CD4-positive, alpha-beta T cell treated with Interleukin-15 for 4 hours (primary cell): ENCODE results near the gene SMARCA1.
A peak's percentile ranks its signal among the peaks of the same experiment; 100 is the strongest.
"Not testable (repeated sequence)": the region's sequence is repeated elsewhere in the genome, so short reads cannot be mapped to it uniquely, and the experiment has no call there.

ENCODE experiments used
- DNase-seq: peaks from one replicate; pipeline ENCODE4 v3.0.0-alpha.2; 2020; ENCODE audit warnings: low spot score

The SMARCA1 gene, protein sequence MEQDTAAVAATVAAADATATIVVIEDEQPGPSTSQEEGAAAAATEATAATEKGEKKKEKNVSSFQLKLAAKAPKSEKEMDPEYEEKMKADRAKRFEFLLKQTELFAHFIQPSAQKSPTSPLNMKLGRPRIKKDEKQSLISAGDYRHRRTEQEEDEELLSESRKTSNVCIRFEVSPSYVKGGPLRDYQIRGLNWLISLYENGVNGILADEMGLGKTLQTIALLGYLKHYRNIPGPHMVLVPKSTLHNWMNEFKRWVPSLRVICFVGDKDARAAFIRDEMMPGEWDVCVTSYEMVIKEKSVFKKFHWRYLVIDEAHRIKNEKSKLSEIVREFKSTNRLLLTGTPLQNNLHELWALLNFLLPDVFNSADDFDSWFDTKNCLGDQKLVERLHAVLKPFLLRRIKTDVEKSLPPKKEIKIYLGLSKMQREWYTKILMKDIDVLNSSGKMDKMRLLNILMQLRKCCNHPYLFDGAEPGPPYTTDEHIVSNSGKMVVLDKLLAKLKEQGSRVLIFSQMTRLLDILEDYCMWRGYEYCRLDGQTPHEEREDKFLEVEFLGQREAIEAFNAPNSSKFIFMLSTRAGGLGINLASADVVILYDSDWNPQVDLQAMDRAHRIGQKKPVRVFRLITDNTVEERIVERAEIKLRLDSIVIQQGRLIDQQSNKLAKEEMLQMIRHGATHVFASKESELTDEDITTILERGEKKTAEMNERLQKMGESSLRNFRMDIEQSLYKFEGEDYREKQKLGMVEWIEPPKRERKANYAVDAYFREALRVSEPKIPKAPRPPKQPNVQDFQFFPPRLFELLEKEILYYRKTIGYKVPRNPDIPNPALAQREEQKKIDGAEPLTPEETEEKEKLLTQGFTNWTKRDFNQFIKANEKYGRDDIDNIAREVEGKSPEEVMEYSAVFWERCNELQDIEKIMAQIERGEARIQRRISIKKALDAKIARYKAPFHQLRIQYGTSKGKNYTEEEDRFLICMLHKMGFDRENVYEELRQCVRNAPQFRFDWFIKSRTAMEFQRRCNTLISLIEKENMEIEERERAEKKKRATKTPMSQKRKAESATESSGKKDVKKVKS

DNA sequence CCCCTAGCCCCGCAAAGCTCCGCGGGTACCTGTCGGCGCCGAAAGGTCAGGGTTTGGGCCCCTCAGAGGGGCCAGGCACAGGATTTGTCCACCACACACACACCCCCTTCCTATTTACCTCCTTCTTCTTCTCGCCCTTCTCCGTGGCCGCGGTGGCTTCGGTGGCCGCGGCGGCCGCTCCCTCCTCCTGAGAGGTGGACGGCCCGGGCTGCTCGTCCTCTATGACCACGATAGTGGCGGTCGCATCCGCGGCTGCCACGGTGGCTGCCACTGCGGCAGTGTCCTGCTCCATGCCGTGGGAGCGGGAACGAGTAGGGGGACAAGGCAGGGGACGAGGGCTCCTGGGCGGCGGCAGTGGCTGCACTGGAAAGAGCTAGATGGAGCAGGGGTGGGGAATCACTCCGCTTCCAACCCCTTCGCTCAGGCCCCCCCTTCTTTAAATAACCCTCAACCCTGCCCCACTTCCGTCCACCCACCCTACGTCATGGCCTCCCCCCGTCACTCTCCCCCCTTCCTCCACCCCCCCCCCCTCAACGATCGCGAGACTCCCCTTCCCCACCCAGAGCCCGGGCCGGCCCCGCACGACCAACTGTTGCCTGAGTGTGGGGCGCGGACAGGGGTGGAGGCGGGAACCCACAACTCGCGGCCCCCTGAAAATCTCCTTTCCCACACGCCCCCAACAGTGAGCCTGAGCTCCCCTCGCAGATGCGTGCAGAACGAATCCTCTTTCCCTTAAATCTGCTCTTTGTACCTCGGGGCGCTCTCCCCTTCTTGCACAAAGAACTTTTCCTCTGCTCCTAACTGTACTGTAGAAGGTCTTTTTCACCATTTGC is at the start of gene SMARCA1:
Gene SMARCA1, minus strand, starts transcription at position 412 of the 833 bp plus-strand sequence. Its CDS starts 120 bp downstream, at position 292.
- no peak for DNase-seq

DNA sequence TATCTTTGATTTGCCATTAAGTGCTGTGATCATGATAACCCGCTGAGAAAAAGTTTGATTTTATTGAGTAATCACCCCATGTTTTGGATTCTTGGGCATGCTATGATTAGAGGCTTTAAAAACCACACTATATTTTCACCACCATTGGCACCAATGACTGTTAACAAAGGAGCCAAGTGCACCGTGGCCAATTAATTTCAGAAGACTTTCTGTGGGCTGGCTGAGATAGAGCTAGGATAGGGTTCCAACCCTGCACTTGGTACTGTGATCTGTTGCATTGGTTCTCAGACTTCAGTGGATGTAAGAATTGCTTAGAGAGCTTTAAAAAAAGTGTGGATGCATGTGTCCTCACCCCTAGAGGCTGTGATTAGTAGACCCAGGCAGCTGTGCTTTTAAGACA is 49.1 kb upstream of the SMARCA1 start:
- DNase-seq: no peak

DNA sequence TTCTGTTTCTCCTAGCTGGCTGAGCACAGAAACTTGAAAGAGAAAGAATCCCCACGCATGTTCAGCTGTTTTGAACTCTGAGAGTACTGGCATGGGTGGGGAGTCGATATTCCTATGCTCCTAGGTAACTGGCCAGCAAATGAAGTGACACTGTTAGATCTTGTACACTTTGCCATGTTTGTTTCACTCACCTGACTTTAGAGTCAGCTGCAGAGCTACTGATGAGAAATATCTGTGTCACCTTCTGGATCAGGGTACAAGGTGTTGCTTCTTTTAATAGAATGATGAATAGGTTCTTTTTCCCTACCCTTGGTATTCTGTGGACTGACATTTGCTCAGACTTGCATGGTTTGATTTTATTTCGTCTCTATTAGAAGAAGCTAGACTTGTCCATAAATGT is 45.1 kb upstream of the SMARCA1 start:
- DNase-seq: no peak

DNA sequence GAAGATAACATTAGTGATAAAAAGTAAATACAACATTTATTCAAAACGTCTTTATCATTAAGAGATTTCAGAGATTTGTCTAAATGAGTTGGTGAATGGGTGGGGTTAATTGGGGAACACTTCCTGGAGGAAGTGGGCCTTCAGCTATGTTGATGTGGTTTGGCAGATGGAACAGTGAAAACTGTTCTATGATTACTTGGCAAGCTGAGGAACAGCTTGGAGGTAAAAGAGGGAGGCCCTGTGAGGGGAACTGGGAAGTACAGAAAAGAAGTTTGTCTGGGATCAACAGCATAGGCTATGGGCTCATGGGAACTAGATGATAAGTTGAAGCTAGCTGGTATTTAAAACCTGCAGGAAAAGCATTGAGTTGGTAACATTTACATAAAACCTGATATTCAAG is 42.8 kb upstream of the SMARCA1 start:
- no peak for DNase-seq

DNA sequence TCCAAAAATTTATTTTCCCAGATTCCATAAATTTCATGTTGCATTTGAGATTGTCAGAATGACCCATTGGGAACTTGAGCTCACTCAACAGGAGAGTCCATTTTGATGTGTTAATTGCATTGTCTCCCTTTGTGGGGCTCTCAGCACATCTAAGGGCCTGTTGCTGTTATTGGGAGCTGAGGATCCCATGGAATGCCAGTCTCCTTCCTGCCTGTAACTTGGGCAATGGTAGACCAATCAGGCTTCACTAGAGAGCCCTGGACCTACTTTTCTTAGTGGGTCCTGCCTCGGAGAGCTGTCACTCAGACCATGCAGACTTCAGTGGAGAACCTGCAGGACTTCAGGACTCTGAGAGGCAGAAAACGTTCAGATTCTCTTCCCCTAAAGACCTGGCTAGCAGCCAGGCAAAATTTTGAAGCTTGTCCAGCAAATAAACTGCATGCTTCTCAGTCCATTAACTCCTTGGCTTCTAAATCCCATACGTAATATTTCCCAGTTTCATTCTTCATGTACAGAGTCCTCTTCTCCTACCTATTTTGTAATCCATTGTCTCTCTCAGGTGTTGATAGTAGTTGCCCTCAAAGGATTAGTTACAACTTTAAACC is 41.9 kb upstream of the SMARCA1 start:
- DNase-seq: no peak

DNA sequence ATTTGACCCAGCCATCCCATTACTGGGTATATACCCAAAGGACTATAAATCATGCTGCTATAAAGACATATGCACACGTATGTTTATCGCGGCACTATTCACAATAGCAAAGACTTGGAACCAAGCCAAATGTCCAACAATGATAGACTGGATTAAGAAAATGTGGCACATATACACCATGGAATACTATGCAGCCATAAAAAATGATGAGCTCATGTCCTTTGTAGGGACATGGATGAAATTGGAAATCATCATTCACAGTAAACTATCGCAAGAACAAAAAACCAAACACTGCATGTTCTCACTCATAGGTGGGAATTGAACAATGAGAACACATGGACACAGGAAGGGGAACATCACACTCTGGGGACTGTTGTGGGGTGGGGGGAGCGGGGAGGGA is 41.1 kb upstream of the SMARCA1 start:
- not testable (repeated sequence) for DNase-seq

DNA sequence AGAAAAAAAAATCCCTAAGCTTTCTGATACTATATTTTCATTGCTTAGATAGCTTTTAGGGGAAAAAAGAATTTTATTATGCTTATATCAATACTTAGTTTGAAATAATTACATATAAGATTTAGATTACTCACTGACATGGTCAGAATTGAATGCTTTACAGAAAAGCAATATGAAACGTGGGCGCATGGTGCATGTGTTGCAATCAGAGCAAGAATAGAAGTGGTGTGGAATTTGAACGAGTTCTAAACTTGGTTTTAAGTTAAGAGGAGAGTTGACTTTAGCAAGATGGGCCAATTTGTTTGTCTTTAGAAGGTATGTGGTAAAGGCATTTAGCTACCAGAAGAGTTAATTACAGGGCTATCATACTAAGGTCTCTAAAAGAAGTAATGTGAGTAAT is 38.2 kb upstream of the SMARCA1 start:
- DNase-seq: no peak

DNA sequence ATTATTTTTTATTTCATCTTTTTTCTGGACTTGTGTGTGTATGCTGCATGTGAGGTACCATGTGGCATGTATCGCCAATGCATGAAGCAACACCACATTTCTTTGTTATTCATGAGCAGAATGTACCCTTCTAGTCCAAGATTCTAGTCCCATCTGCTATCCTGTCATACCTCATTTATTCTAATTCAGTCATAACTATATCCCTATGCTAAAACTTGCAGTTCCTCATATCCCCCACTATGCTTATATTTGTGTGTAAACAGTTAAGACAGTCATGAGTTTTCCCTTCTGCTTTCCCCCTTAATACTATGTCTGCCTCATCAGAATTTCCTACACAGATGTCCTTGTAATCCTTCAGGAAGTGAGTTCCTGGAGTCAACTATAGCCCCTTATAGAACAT is 36.5 kb upstream of the SMARCA1 start:
- DNase-seq: no peak

DNA sequence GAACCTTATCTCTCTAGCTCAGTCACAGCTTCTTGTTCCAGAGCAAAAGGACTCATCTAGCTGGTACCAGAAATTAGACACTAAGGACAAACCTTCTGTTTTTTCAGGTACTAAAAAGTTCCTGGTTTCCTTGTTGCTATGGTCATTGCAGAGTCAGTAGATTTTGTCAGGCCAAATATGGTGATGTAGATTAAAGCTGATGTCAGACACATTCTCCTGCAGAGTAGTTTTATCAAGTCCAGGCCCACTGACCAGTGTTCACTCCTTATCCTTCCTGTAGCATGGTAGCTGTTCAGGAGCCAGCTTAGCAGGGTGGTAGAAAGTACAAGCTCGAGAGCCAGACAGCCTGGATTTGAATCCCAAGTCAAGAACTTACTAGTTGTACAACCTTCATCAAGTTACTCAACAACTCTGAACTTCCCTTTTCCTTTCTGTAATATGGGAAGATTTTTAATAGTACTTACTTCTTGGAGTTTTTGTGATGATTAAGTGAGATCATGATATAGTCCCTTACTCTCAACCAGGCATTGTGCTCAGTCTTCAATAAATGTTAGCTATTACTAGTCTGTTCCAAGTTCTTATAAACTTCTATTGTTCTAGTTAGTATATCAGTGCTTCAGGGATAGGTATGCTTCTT is 34.7 kb upstream of the SMARCA1 start:
- DNase-seq: no peak

DNA sequence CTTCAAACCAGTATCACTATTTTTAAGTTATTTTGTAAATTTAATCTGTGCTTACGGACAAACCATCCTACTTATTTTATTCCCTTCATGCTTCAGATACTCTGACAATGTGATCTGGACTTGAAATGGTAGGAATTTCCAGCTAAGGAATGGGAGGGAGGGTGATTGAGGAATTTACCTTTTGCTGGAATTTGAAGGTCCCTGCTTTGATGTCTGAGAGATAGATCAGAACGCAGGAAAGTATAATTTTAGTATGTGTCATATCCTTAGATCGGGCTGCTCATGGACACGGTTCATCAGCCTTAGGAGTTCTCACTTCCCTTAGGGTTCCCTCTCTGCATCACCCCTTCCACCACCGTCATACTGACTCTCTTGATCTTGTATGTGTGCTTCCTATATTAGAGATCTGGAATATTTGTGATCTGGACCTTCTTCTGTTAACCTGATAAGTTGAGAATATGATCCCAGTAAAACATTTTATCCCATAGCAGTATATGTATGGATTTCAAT is 33.6 kb upstream of the SMARCA1 start:
- DNase-seq: no peak

DNA sequence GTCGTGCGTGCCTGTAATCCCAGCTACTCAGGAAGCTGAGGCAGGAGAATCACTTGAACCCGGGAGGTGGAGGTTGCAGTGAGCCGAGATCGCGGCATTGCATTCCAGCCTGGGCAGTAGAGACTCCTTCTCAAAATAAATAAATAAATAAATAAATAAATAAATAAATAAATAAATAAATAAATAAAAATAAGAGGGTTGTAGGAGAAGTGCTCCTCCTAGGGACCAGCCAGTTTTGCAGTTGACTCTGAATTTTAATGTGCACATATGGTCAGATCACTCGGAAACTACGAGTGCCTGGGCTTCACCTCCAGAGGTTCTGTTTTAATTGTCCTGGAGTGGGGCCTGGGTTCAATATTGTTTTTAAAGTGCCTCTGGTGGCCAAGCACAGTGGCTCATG is 31.5 kb upstream of the SMARCA1 start:
- not testable (repeated sequence) for DNase-seq

DNA sequence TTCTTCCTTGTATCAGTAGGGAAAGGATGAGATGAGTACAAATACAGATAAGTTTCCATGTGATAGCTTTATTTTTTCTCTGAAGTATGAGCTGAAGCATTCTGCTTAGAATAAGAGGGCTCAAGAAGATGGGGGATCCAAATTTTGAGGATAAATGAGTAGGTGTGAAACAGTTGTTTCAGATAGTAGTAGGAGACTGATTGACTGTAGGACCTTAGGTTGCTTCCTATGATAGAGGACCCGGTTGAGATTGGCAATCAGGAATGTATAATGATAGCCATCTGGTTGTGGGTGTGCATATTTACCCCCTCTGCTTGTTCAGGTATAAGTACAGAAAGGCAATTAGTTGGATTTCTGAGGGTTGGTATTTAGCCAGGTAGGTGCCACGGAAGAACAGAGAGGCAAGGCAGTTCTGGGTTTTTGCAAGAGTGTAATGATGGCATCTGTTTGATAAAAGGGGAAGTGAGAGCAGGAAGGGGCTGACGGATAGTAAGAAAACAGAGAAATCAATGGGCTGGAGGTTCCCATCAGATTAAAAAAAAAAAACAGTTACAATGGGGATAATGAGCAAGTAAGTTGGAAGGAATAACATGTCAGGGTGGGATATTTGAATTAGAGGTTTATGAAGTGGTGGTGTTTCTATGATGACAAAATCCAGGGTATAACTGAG is 30.5 kb upstream of the SMARCA1 start:
- DNase-seq: no peak

DNA sequence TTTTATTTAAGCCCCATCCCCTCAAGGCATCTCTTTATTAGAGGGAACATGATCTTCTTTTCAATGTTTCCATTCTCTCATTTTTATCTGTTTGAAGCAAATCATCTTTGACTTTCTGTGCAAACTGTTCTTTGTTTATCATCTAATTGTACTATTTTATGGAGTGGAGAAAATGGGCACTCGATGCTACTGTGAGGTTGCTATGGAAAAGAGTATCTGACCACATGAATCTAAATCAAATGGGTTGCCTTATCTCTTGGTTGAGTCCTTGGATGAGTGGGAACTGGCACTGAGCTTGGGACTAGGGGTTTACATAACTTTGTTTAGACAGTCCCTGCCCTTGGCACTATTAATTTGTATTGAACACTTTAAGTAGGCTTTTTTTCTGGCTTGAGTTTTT is 25.8 kb upstream of the SMARCA1 start:
- no peak for DNase-seq

DNA sequence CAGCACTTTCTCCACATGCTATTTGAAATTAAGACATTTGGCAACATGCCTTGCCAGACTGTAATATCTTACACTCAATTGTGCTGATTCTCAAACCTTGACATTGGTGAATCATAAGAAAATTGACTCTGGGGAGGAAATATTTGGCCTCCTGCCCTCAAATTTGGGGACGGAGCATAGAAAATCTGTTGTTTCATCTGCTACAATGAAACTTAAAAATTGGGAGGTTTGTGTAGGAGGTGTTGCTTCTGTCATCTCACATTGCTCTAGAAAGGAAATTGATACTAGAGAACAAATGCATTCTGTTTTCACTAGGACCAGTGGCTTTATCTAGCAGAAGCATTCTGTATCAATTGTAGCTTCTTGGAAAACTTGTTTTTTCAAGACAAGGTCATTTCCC is 22.1 kb upstream of the SMARCA1 start:
- no peak for DNase-seq

DNA sequence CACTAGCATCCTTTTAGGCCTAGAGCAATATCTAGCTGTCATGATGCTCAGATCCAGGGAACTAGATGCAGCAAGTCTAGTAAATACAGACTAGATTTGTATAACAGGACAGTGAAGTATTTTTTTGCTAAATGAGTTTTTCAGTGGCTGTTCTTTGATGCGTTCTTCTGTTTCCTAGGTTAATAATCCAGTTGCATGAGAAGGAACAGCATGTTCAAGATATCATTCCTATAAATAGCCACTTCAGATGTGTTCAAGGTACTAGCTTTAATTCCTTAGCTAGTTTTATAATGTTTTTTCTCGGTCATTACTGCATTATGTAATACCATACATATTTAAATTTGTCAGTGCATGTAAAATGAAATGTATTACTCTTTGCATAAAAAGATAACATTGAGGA is 21.5 kb upstream of the SMARCA1 start:
- no peak for DNase-seq

DNA sequence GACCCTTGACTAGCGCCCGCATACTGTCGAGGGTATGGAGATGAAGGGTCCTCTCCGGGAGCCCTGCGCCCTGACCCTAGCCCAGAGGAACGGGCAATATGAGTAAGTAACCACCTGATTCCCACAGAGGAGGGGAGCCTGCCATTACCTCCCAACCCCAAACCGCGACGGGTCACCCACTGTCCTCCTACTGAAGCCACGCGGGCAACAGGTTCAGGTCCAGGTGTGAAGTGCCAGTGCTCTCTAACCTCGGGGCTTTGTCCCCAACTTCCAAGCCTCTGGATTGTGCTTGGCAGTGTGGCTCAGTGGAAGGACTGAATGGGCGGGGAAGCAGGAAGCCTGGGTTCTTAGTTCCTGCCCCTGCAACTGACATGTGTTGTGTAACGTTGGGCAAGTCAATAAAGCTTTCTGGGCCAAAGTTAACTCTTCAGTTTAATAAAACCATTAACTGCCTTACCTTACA is 17.5 kb upstream of the SMARCA1 start:
- no peak for DNase-seq

DNA sequence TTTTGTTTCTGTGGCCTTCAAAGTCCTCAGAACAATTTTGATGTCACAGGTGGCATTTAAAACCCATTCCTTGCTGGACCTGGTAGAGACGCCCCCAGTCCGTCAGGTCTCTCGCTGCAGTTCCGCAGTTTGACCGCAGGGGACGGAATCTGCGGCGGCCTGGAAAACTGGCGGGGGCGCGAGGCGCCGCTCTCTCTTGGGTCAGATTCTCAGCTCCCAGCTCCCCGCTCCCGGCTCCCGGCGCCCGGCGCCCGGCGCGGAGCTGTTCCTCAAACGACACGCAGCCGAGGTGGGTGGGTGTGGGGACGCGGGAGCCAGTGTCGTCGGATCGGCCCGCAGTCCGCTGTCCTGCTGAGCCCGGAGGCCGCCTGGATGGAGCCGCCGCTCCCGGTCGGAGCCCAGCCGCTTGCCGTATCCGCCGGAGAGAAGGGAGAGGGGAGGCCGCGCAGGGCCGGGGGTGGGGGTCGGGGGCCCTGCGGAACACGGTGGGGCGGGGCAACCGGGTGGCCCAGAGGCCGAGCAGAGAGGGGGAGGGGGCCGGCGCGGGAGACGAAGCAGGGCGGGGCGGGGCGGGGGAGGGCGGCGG is 16.9 kb upstream of the SMARCA1 start, which contains the start of gene OCRL:
Gene OCRL, plus strand, starts transcription at position 192 of the 586 bp plus-strand sequence. Its CDS starts 181 bp downstream, at position 373.
- peak; percentile 43 for DNase-seq

DNA sequence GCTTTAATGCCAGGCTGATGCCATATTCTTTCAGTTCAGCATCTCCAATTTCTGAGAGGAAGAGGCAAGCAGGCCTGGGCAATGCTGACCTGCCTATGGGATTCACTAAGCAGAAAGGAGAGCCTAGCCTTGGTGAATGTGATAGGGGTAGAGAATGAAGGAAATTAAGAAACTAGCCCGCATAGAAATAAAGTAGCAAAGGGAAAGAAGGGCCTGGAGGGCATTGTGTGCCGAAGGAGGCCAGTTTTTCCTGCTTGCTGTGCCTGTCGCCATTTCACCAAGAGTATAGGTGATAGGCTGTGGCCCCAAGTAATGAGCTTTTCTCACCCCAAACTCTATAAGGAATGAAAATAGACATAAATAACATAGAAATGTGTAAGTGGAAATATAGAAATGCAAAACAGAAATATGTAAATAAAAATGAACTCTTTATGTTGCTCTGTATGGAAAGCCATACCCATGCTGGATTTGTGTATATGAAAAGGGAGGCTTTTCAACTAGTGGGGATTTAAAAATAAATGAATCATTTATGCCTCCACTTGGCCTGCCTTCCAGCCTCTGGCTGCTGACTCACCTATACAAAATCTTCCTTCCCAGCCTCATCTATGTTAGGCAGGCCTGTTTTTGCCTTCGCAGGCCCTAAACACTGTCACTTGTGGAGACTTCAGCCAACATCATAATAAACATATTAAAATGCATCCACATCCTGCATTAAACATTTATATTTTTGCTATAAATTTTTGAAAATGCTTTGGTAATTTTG is 11.7 kb upstream of the SMARCA1 start:
- DNase-seq: no peak

DNA sequence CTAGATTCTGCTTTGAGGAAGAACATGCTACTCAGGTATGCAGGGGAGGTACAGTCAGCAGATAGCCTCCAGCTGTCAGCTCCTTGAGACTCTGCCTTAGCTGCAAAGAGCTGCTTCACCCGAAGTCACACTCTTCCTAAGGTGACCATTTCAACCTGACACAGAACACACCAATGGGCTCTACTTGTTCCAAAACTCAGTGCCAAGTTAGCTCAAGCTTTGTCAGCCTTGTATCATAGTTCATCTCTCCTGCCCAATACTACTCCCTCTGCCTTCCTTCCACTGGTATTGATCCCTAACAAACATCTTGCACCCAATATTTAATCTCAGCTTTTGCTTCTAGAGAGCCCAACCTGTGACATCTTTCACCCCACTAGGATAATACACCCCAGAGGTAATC is 7.8 kb upstream of the SMARCA1 start:
- DNase-seq: no peak
